ENCODE measurements around the gene COPG1.

Gene COPG1

DNA sequence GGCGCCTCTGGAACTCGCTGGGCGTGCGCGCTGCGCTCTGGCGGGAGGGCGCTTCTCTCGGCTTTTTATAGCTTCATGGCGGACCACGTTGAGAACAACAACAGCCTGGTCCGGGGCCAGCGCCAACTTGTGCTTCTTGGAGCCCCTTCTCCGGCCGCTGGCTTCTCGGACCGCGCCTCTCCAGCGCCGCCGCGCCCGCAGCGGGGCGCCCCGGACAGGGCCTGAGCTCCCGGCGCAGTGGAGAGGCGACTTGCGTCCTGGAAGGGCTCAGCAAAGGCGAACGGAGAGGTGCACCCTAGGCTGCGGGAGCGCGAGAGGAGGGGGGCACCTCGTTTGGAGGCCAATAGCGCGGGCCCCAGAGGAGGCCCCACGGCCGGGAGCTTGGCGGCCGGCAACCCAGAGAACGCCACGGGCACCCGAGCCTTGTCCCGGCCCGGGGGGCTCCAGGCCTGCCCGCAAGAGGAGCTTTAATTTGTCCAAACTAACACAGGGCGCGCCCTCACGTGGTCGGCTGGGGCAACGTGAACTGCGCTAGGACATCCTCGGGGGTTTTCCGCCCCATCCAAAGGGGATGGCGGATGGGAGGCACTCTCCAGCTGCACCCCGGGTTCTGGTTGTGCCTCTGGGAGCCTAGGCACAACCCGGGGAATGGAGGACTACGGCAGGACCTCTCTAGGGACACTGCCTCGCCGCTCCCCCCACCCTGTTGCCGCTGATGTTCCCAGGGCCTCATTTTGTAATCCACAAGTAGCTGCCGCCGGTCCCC lies 67.0 kb downstream of the COPG1 start:
- DNase-seq = peak; percentile 91

DNA sequence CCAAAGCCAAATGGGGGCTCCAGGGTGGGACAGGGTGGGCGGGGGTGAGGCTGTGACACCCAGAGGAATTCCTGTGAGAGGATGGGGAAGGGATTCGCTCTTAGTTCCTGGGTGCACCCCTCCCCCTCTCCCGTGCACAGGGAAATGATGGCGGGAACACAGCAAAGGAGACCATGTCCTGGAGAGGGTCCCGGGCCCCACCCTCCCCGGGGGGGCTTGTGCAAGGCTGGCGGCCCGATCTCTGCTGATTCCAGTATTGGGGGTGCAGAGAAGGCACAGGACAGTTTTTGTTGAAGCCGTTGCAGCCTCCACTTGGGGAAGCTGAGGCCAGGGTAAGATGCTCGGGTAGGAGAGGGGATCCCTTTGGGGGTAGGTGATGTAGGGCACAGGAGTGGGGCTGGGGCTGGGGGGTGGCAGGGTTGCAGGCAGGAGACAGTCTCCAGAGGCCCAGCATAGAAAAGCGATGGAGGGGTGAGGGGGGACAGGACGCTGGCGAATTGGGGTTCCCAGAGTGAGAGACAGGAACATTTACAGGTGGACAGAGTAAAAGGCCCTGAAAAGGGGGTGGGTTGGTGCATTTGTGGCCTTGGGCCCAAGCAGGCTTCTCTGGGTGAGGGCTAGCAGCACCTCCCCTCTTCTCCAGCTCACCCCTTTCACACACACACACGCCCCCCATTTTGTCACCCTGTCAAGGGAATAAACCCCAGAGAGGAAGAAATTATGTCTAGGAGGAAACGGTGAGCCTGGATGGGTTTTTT lies 67.8 kb downstream of the COPG1 start:
- DNase-seq = no peak

DNA sequence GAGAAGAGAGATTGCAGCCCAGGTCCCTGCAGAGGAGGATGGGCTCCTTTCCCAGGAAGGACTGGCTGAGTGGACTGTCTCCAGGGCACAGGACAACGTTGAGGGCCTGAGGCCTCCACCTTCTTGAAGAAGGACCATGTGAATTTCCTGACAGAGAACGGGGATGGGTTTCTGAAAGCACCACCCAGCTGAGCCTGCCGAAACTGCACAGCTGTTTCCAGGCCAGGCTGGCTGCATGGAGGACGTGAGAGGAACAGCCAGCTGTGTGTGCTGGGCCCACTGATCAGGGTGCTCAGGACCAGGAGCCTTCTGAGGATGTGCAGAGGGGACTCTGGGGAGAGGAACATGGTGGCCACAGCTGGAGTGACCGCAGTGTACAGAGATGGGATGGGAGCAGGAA lies 68.4 kb downstream of the COPG1 start:
- peak; percentile 72 for DNase-seq

DNA sequence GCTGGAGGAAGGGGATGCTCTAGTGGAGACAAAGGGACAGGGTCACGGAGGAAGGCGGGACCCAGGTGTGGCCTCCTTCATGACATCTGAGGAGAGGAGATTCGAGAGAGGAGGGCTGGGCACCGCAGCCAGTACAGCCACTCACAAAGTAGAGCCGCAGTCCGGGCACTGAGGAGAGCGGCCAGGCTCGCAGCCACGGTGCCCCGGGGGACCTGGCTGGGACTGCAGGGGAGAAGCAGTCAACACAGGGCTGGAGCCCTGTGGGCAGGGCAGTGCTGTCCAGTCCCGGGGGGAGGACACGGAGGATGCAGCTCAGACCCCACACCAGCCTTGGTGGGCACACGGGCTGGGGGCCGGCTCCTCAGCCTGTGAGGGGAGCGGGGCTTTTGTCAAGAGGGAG lies 69.5 kb downstream of the COPG1 start:
- DNase-seq = no peak

DNA sequence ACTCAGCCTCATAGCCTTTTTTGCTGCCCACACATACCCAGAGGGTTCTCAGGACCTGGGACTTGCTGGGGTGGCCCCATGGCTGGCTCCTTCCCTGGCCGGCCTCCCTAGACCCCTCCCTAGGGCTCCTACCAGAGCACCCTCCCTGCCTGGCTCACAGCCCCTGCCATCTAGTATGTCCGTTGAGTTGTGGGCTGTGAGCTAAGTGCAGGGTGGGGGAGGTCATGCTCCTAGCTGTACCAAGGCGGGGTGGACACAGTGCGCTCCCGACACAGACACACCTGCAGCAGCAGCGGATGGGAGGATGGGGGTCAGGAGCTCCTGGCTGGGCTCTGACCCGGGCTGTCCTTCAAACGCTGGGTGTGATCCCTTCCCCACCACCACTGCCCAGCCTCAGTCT lies 70.9 kb downstream of the COPG1 start:
- DNase-seq = no peak

DNA sequence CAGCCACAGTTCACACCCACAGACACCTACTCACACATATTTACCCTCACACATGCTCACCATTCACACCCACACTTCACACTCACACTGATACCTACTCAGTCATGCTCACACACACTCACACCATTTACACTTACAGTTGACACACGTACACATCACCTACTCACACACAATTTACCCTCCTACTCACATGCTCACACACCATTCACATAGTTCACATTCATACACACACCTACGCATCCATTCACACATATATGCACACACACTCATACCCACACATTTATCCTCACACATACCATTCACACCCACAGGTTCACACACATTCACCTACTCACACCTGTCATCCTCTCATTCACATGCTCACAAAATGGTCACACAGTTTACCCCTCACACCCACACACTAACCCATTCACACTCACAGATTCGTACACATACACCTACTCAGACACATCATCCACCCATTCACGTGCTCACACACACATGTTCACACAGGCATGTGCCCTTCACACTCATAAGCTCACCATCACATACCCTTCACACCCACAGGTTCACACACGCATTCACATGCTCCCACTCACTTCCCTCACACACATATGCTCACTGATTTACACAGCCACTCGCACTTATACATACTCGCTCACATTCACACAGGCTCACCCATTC lies 71.5 kb downstream of the COPG1 start:
- DNase-seq = no peak

GRCh38 chr3:129321887-129322286 lies 72.5 kb downstream of the COPG1 start:
- DNase-seq = no peak

- peak; percentile 76 for DNase-seq
These were observed 74.4 kb downstream of the COPG1 start for GRCh38 chr3:129323651-129324294.

DNA sequence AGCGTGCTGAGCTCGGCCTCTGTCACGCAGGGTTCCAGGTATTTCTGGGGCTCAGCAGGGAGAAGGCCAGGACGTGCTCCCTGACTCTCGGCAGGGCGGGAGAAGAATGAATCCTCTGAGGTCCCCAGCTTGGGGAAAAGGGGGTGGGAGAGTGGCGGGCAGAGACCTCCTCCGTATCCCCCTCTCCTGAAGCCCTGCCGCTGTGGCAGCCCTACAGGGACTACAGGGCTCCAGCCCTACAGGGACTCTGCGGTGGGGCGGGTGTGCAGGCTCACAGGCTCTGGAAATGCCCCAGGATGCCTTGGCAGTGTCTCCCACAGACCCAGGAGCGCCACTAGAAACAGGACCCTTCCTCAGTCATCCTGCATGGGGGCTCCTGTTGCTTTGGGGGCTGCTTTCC lies 75.4 kb downstream of the COPG1 start:
- DNase-seq = no peak

DNA sequence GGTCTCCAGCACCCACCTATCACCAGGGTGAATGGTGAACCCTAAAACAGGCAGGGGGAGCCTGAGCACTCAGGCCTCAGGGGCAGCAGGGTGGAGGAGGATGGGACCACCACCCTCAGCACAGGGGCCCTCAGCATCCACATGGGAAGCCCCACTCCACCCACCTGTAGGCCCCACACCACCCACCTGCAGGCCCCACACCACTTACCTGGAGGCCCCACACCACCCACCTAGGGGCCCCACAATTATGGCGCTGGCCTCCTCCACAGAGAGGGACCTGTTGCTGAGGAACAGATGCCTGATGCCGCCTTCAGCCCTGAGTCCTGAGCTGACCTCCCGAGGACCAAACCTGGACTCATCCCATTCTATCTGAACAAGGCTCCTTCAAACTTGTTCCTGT lies 76.0 kb downstream of the COPG1 start:
- no peak for DNase-seq

- DNase-seq = no peak
These were observed 76.7 kb downstream of the COPG1 start for GRCh38 chr3:129326138-129326537.

DNA sequence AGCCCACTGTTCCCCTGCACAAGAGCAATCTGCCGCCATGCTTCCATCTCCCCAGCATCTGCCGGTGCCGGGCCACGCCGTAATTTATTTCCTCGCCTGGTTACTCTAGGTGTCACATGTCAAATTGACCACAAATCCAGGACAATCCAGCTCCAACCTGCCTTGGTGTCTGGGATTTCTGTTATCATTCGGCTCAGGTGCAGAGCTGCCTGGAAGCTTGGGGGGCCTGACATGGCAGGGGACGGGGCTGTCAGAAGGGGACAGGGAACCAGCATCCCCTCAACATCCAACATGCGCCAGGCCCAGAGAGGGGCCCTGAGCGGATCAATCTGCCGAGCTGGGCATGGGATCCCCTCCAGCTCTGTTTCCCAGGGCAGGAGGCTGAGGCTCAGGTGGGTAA lies 77.2 kb downstream of the COPG1 start:
- DNase-seq = no peak

Data from RPMI8226 (cell line).